Activated CD8-positive, alpha-beta memory T cell treated with anti-CD3 and anti-CD28 coated beads for 24 hours (primary cell): ENCODE measurements around the gene XRCC4.
"Not testable (repeated sequence)": the region's sequence is repeated elsewhere in the genome, so short reads cannot be mapped to it uniquely, and the experiment has no call there.

Source experiments
- DNase-seq: peaks from one replicate; pipeline ENCODE4 v3.0.0-alpha.2; 2020

The XRCC4 gene

DNA sequence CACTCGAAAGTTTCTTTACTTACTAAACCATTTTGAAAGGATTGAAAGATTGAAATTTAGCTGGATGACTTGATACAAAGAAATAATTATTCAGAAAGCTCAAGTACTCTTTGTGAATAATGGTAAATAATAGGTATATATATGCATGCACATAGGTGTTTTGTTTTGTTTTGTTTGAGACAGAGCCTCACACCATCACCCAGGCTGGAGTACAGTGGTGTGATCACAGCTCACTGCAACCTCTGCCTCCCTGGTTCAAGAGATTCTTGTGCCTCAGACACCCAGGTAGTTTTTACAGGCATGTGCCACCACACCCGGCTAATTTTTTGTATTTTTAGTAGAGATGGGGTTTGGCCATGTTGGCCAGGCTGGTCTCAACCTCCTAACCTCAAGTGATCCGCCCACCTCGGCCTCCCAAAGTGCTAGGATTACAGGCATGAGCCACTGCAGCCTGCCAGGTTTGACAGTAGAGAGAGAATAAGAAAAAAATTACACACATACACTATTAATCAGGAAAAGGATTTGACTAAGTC is 278.2 kb downstream of the XRCC4 start:
- not testable (repeated sequence) for DNase-seq

- no peak for DNase-seq
These were observed 280.4 kb downstream of the XRCC4 start for GRCh38 chr5:83357621-83358231.

GRCh38 chr5:83360573-83360972 is 283.2 kb downstream of the XRCC4 start:
- no peak for DNase-seq

DNA sequence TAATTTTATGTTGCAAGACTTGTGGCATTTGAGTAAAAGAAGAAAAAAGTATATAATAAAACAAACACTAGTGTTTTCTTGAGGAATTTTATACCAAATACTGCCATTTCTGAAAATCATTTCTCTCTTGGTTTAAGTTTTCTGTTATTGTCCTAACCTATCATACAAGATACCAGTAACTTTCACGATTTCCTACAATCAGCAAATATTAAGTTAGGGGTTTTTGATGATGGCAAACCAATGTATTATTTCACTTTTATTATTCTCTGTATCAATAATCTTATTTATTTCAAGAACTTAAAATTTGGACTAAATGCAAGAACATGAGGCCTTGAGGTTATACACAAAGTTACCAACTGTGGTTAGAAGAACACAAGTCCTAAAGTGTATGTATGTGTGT is 285.2 kb downstream of the XRCC4 start:
- no peak for DNase-seq

- no peak for DNase-seq
These were observed 286.0 kb downstream of the XRCC4 start for GRCh38 chr5:83363111-83363885.

GRCh38 chr5:83363886-83364275 is 286.5 kb downstream of the XRCC4 start:
- no peak for DNase-seq

DNA sequence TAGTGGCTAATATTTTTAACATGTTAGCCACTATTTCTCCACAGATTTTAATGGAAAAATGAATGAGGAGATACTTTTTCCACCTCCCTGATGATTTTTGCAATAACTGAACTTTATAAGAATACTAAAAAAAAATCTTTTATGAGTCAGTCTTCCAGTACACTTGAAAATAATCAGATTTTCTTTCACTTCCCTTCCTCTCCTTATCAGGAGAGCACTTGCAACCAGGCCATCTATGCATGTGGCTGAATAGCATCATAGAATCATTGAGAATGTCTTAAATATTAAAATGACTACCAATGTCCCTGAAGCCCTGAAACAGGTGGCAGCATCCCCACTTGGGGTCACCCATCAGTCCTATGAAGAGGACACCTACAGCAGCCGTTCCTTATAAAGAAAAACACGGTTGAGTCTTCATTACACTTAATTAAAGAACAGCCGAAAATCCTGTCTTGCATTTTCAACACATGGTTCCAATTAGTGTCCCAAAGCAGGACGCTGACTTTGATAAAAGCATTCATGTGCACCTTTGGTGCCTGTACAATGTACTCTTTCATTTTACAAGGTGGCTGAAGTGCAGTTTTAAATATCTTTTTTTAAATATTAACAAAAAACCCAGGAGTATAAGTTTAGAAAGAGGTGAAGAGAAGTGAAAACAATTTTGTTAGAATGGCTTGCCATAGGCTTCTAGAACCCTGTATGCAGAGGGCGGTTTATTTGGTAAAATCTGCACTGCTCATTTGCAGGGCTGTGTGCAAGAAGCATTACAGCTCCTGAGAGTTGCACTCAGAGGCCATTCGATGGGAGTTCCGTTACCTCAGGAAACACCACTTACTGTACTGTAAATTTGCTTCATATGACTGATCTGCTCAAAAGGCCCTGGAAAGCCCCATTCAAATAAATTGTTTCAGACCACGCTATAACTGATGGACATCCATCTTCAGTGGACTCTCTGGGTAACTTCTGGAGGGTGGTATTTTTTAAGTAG is 287.3 kb downstream of the XRCC4 start:
- no peak for DNase-seq

DNA sequence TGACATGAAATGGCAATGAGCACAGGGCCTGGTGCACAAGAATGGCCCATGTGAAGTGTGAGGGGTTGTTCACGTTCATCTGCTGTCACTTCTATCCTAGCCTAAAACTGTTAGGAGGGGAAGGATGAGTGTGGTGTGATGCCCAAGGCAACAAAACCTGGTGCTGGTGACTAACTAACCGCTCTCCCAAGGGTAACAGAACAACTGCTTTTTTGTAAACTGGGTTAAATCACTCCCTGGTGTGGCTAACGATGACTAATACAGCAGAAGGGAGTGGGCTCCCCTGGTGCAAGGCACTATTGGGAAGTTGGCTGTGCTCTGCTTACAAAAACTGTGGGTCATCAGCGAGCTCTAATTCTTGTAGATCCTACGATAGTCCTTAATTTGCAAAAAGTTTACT is 291.0 kb downstream of the XRCC4 start:
- no peak for DNase-seq

DNA sequence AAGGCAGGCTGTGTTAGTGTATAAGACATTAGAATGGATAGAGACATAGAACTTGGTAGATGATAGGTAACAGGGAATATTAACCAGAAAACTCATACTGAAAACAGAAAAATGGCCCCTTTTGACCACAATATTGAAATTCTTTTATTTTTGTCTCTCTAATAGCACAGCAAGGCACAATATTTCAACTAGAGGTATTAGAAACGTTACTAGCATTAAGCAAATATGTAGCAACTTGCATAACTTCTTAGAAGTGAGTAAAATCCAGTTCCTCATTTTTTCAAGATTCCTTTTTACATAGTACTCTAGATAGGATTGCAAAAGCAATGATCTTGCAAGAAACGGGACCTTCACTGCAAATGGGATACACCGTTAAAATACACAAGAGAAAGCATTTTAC is 291.5 kb downstream of the XRCC4 start:
- DNase-seq = no peak

DNA sequence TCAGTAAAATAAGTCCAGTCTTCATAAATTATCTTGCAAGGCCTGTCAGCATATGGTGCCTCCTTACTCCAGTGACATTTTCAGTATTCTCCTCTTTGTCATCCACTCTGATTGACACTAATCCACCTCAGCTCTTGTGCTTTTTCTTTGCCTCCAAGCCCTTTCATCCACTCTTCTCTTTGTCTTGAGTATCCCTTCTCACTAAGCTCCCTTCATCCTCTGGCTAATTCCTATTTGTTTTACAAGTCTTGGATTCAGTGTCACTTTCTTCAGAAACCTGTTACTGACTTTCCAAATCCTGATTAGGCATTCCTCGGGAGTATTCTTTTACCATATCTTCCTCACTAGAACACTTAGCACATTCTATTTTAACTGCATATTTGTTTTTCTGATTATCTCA is 293.6 kb downstream of the XRCC4 start:
- DNase-seq = no peak

- no peak for DNase-seq
These were observed 294.4 kb downstream of the XRCC4 start for GRCh38 chr5:83371726-83372125.

DNA sequence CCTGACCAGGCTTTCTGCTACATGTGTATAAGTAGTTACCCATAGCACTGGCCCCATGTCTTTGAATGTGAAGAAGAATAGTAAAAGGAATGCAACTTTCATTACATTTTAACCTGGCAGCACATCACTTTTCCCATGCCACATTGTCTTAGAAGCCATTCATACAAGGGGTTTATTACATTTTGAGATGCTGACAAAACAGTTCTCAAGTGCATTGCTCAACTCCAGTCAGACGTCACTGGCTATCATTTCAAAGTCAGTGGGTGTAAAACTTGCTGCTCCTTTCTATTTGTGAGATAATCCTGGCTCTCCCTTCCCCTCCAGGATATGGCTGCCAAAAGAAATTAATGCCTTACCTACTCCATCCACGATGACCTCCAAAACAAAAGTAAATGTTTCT is 297.2 kb downstream of the XRCC4 start:
- no peak for DNase-seq

- no peak for DNase-seq
These were observed 297.9 kb downstream of the XRCC4 start for GRCh38 chr5:83375049-83375745.

DNA sequence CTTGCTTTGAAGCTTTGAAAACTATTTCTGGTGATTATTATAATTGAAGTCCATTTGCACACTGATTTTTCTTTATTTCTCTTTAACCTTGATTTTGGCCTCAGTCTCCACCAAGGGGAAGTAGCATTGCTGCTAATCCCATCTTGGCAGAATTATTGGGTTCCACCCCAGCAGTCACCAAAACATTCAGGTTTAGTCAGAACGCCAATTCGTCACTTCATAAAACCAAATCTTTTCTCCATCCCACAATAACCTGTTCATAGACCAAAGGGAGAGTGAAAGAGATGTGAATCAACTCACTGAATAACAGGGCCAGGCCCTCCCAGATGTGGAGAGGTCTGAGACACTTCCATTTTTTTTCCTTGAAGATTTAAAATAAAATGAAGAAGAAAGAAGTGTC is 299.1 kb downstream of the XRCC4 start:
- DNase-seq = no peak

- DNase-seq = no peak
These were observed 300.0 kb downstream of the XRCC4 start for GRCh38 chr5:83377131-83377865.

- DNase-seq = no peak
These were observed 301.4 kb downstream of the XRCC4 start for GRCh38 chr5:83378624-83379289.

GRCh38 chr5:83385812-83386211 is 308.5 kb downstream of the XRCC4 start:
- no peak for DNase-seq

DNA sequence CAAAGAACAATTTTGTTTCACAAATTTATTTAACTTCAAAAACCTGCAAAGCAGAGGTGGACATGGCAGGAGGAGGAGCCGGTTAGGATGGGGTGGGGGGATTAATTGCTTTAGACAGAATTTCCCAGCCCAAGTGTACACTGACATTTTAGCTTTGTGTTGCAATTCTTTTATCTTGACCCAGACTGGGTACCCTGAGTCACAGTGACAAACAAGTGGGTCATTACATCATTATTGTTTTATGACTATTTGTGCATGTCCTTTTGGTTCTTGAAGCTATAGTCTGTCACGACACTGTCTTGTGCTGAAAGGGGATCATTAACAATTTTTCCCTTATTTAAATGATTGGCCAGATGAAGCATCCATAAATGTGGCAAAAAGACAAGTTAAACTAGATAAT is 309.7 kb downstream of the XRCC4 start:
- no peak for DNase-seq

DNA sequence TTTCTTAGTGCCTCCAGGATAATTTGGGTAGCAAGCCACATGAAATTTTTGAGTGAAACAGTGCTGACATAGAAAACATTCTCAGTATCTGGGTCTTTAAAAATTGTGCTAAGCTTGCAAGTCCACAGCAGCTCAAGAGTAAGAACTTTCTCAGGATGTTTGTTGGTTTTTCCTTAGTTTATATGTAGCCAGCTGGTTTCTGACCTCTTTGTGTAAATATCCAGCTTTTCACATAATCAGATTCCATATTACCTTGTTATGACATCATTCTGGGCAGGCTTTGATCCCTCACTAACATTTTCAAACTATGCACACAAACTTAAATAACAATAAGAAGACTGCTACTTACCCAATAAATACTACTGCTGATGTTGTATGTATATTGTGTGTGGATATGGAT is 311.3 kb downstream of the XRCC4 start:
- DNase-seq = no peak

DNA sequence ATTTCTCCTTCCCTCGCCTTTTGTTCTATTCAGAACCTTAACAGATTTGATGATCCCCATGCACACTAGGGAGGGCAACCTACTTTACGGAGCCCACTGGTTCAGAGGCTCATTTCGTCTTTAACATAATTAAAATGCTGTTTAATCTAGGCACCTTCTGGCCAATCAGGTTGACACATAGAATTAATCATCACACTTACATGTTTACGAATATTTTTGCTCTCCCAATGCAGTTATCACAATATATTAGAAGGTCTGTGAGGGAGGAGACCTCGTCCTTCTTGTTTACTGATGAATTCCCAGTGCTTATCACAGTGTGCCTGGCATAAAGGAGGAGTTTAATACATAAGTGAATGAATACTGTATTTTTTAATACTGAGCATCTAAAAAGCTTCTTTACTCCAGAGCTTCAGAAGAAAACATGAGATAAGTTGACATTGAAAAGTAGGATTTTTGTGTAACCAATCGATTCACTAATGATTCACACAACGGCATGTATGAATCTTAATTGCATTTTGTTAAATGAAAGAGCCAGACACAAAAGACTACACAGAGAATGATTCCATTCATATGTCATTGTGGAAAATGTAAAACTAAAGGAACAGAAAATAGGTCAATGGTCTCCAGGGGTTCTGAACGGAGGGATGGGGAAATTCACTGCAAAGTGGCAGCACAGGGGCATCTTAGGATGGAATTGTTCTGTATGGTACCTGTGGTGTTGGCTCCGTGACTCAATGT is 315.6 kb downstream of the XRCC4 start:
- DNase-seq = no peak

DNA sequence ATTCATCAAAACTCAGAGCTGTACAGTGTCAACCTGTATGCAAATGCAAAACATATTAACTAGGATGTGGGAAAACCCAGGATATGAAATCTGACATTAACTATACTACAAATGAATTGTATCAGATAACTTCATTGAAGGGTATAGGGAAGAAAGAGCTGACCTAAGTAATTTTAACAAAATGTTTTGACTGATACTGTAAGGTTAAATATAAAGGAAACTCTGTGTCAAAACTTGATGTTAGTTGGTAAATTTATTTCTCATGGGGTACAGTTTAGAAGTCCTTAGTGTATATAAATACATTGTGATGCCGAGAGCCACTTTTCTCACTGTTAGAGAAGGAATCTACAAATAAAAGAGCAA is 316.1 kb downstream of the XRCC4 start:
- no peak for DNase-seq
